PC-9 (cell line): ENCODE data around the gene HECTD1. TPM values are rescaled to one million over a fixed set of nuclear protein-coding genes. Genes with fewer than 3 reads are reported as not detected.
"Not testable (repeated sequence)": the region's sequence is repeated elsewhere in the genome, so short reads cannot be mapped to it uniquely, and the experiment has no call there.

Experiments
- BruUV-seq: library from RNA; stranded (reverse); fragments of 400-500 nt; replicated peaks from 2 replicates; lab custom pipeline; 2021; lab: Mats Ljungman, UMichigan
- CTCF ChIA-PET: fragments of 300-600 bp; sonication (Branson Sonifier 250); formaldehyde crosslinking; loops from one replicate; lab custom pipeline; 2022; ENCODE audit warnings: antibody characterized with exemption; lab: Charles Lee
- POLR2A ChIA-PET: fragments of 300-600 bp; sonication (Branson Sonifier 250); formaldehyde crosslinking; loops from one replicate; lab custom pipeline; 2022; ENCODE audit warnings: antibody characterized with exemption; ENCODE audit not compliant: unreplicated experiment; lab: Charles Lee
- DNase-seq, 2 experiments: peaks; one replicate each; pipeline versions ENCODE4 v3.0.0 to v3.0.0-alpha.2; 2015 to 2022; ENCODE audit warnings: mixed read lengths in 1 of 2
- H2AFZ ChIP-seq: fragments of 200-600 bp; sonication (generic); 2 replicates; pipeline ENCODE4 v1.8.1; 2017; ENCODE audit warnings: antibody characterized with exemption
- H3F3A ChIP-seq: fragments of 200-600 bp; sonication (generic); 2 replicates; pipeline ENCODE4 v1.8.1; 2017; ENCODE audit warnings: antibody characterized with exemption, mild to moderate bottlenecking, low read depth; ENCODE audit not compliant: insufficient read depth
- H3K27ac ChIP-seq: fragments of 200-600 bp; sonication (generic); 2 replicates; pipeline ENCODE4 v1.6.1; 2016; ENCODE audit warnings: mixed run types
- H3K27me3 ChIP-seq: fragments of 200-600 bp; sonication (generic); 2 replicates; pipeline ENCODE4 v1.6.1; 2016; ENCODE audit warnings: low read depth, mixed run types; ENCODE audit not compliant: insufficient read depth
- H3K36me3 ChIP-seq: fragments of 200-600 bp; sonication (generic); 2 replicates; pipeline ENCODE4 v1.6.1; 2016; ENCODE audit warnings: low read depth, mixed run types
- H3K4me1 ChIP-seq: fragments of 200-600 bp; sonication (generic); replicated peaks from 2 replicates; pipeline ENCODE4 v1.6.1; 2016; ENCODE audit warnings: mixed run types; ENCODE audit not compliant: insufficient read depth
- H3K4me2 ChIP-seq: fragments of 200-600 bp; sonication (generic); 2 replicates; pipeline ENCODE4 v1.6.1; 2017; ENCODE audit warnings: mixed run types
- H3K4me3 ChIP-seq: fragments of 200-600 bp; sonication (generic); 2 replicates; pipeline ENCODE4 v1.6.1; 2016; ENCODE audit warnings: mixed run types
- H3K79me2 ChIP-seq: fragments of 200-600 bp; sonication (generic); 2 replicates; pipeline ENCODE4 v1.6.1; 2017; ENCODE audit warnings: low read depth, mixed run types
- H3K9me2 ChIP-seq: fragments of 200-600 bp; sonication (generic); 2 replicates; pipeline ENCODE4 v1.8.1; 2017; ENCODE audit warnings: mild to moderate bottlenecking; ENCODE audit not compliant: insufficient read depth
- H3K9me3 ChIP-seq: fragments of 200-600 bp; sonication (generic); 2 replicates; pipeline ENCODE4 v1.8.1; 2016; ENCODE audit warnings: low read depth; ENCODE audit not compliant: insufficient read depth
- H4K20me1 ChIP-seq: fragments of 200-600 bp; sonication (generic); 2 replicates; pipeline ENCODE4 v1.8.1; 2017; ENCODE audit not compliant: insufficient read depth
- EZH2 ChIP-seq: fragments of 200-600 bp; sonication (generic); IDR thresholded peaks from 2 replicates; pipeline ENCODE4 v1.8.0; 2017; ENCODE audit warnings: antibody characterized with exemption, low read depth
- intact Hi-C: fragments of 100-400 bp; cut with micrococcal nuclease; formaldehyde crosslinking; loops from one replicate; pipeline ENCODE4 v1.10.0; 2022; ENCODE audit not compliant: unreplicated experiment
- total RNA-seq: library from RNA; stranded (reverse); gene quantifications from 2 replicates; pipeline ENCODE4 v1.2.3, GENCODE V29; 2021
- TF ChIP-seq, protein P1 (sequence below): fragments of 200-600 bp; sonication (generic); conservative IDR thresholded peaks from 2 replicates; pipeline ENCODE4 v1.6.1; 2017; ENCODE audit warnings: mixed run types, antibody characterized with exemption, mild to moderate bottlenecking, moderate library complexity

Gene HECTD1
- total RNA-seq, 1 experiment from 2014 or later, result 93.9 TPM

DNA sequence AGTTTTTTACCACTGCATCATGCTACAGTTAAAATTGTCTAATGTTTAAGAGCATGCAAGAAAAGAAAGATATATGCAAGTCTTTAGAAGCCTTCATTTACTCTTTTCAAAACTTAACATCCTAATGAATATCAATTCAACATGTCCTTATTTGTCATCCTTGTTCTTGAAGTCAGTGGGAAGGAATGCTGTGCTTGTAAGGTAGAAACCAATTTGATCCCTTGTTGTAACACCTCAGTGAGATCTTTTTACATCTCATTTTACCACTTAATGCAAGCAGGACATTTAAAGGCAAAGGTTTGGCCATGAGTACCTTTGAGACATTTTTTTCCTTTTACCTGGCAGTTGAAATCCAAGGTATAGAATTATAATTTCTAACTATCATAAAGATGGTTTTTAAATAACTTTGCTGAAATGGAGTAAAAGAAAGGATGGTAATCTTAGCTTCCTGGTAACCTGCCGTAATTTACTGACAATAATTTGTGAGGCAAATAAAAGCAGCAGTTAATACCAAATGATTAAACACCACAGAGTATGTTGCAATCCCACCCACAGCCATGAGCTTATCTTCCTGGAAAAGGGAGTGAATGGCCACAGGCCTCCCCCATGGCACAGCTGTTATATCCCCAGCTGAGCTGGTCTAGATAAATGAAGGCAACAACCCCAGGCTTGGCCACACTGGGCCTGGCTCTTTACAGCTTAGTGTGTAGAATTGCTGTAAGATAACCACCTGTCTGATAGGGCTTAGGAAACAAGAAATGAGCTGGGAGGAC, 148.3 kb downstream of the HECTD1 start:
- TF ChIP-seq, protein P1, sequence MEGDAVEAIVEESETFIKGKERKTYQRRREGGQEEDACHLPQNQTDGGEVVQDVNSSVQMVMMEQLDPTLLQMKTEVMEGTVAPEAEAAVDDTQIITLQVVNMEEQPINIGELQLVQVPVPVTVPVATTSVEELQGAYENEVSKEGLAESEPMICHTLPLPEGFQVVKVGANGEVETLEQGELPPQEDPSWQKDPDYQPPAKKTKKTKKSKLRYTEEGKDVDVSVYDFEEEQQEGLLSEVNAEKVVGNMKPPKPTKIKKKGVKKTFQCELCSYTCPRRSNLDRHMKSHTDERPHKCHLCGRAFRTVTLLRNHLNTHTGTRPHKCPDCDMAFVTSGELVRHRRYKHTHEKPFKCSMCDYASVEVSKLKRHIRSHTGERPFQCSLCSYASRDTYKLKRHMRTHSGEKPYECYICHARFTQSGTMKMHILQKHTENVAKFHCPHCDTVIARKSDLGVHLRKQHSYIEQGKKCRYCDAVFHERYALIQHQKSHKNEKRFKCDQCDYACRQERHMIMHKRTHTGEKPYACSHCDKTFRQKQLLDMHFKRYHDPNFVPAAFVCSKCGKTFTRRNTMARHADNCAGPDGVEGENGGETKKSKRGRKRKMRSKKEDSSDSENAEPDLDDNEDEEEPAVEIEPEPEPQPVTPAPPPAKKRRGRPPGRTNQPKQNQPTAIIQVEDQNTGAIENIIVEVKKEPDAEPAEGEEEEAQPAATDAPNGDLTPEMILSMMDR, result no peak
- TF ChIP-seq EZH2, result no peak
- no TSS peak for BruUV-seq
- peaks cover 12% of the 10 kb centered on the region for H3K4me1 ChIP-seq
- no peaks in the 10 kb centered on the region for H3K36me3 ChIP-seq
- no peaks in the 10 kb centered on the region; the same call in 1 of the 2 replicates for H3F3A ChIP-seq
- intact Hi-C loops, result no loop called here
- no peaks in the 10 kb centered on the region for H3K9me3 ChIP-seq
- H3K9me2 ChIP-seq, result no peaks in the 10 kb centered on the region
- H3K79me2 ChIP-seq, result no peaks in the 10 kb centered on the region
- CTCF ChIA-PET, result interaction anchor here (0.6 to 0.9 kb wide), 2 partner anchors 22 to 36 kb away, joined by 3 to 8 read pairs; no protein-coding TSS in a partner anchor
- POLR2A ChIA-PET, result no interaction called here
- DNase-seq, result peak in 1 of 2 experiments; percentile 45
- no peaks in the 10 kb centered on the region for H3K27me3 ChIP-seq
- H4K20me1 ChIP-seq, result no peaks in the 10 kb centered on the region
- no peak overlapping the region for H2AFZ ChIP-seq
- H3K4me3 ChIP-seq, result no peak overlapping the region
- H3K27ac ChIP-seq, result peak overlapping the region; percentile 55
- 0 out of 2 replicates have a peak overlapping the region, but pooled peaks have one; percentile 23 for H3K4me2 ChIP-seq

DNA sequence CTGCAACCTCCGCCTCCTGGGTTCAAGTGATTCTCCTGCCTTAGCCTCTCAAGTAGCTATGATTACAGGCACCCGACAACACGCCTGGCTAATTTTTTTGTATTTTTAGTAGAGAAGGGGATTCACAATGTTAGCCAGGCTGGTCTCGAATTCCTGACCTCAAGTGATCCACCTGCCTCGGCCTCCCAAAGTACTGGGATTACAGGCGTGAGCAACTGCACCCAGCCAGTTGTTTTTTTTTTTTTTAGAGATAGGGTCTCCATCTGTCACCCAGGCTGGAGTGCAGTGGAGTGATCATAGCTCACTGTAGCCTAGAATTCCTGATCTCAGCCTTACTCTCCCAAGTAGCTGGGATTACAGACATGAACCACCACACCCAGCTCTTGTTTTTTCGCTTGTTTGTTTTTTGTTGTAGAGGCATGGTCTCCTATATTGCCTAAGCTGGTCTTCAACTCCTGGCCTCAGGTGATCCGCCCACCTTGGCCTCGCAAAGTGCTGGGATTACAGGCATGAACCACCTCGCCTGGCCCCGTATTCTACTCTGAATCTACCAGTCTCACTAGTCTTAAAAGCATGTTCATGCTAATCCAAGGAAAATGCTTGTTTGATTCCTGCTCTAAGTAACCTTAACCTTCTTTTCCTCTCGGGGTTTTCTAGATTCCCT, 149.8 kb downstream of the HECTD1 start:
- POLR2A ChIA-PET, result no interaction called here
- Histone ChIP-seq H3K79me2 (no peaks in the 10 kb centered on the region), H4K20me1 (no peaks in the 10 kb centered on the region), H3K27me3 (no peaks in the 10 kb centered on the region), H3K9me3 (no peaks in the 10 kb centered on the region), H3K4me3 (no peak overlapping the region), H2AFZ (no peak overlapping the region), H3K9me2 (no peaks in the 10 kb centered on the region), H3K27ac (no peak overlapping the region), H3K4me2 (no peak overlapping the region), H3F3A (no peaks in the 10 kb centered on the region; the same call in 1 of the 2 replicates), H3K36me3 (no peaks in the 10 kb centered on the region), H3K4me1 (peaks cover 12% of the 10 kb centered on the region)
- TF ChIP-seq EZH2, result no peak
- TF ChIP-seq, protein P1, result no peak
- intact Hi-C loops, result no loop called here
- CTCF ChIA-PET, result interaction anchor here (0.6 kb wide), 2 partner anchors 16 to 55 kb away, joined by 3 to 8 read pairs; no protein-coding TSS in a partner anchor
- BruUV-seq, result no TSS peak
- DNase-seq, result no peak

DNA sequence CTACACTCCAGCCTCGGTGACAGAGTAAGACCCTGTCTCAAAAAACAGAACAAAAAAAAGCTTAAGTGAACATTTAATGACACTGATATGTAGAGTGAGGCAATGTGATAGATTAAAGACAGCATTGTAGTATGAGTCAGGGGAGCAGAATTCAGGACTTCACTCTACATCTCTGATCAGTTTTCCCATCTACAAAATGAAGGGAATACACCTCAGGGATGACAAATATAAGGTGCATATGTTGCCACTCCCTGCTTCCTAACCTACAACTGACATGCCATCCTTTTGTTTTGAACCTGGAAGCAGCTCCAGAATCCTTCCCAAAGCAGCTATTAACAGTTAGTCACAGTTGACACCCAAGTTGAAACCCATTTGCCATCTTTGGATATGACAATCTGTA, 150.6 kb downstream of the HECTD1 start:
- Histone ChIP-seq H3K9me2 (no peaks in the 10 kb centered on the region), H3F3A (no peaks in the 10 kb centered on the region; the same call in 1 of the 2 replicates), H4K20me1 (no peaks in the 10 kb centered on the region), H3K4me2 (no peak overlapping the region), H3K4me3 (no peak overlapping the region), H3K4me1 (peaks cover 12% of the 10 kb centered on the region), H3K9me3 (no peaks in the 10 kb centered on the region), H3K36me3 (no peaks in the 10 kb centered on the region), H3K79me2 (no peaks in the 10 kb centered on the region), H2AFZ (no peak overlapping the region), H3K27me3 (no peaks in the 10 kb centered on the region), H3K27ac (no peak overlapping the region)
- no peak for DNase-seq
- intact Hi-C loops, result no loop called here
- CTCF ChIA-PET, result interaction anchor here (0.6 kb wide), 1 partner anchor 55 kb away, joined by 8 read pairs; no protein-coding TSS in a partner anchor
- BruUV-seq, result no TSS peak
- TF ChIP-seq, protein P1, result no peak
- TF ChIP-seq EZH2, result no peak
- POLR2A ChIA-PET, result interaction anchor here (0.7 kb wide), 1 partner anchor 63 kb away, joined by 5 read pairs; no protein-coding TSS in a partner anchor

DNA sequence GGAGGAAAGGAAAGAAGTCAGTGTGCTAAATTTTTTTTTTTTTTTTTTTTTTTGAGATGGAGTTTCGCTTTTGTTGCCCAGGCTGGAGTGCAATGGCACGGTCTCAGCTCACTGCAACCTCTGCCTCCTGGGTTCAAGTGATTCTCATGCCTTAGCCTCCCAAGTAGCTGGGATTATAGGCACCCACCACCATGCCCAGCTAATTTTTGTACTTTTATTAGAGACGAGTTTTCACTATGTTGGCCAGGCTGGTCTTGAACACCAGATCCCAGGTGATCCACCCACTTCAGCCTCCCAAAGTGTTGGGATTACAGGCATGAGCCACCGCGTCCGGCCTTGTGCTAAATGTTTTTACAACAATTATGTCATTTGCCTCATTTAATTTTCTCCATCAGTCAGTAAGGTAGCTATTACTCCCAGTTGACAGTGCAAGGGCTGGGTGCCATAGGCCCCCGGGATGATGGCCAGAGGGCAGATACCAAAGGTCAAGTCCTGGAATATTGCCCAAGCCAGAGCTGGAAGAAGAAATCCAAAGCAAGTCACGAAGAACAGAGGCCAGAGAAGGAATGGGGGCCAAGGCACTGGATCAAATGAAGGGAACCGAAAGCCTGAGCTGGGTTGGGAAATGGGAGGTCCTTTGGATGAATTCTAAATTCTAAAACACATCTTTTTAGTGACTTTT, 154.5 kb downstream of the HECTD1 start:
- POLR2A ChIA-PET, result interaction anchor here (0.7 kb wide), 1 partner anchor 21 kb away, joined by 4 read pairs; no protein-coding TSS in a partner anchor

More for the DNA sequence above, 154.5 kb downstream of the HECTD1 start:
- H3K27ac ChIP-seq, H3K36me3 ChIP-seq, BruUV-seq, H3K9me2 ChIP-seq, H3K79me2 ChIP-seq, H3K4me1 ChIP-seq, CTCF ChIA-PET, H4K20me1 ChIP-seq, H3K4me2 ChIP-seq, DNase-seq, H3K9me3 ChIP-seq, H2AFZ ChIP-seq, intact Hi-C loops, H3K4me3 ChIP-seq, H3F3A ChIP-seq, H3K27me3 ChIP-seq: not testable (repeated sequence)
